ENCODE data around the gene PRKG1.

DNA sequence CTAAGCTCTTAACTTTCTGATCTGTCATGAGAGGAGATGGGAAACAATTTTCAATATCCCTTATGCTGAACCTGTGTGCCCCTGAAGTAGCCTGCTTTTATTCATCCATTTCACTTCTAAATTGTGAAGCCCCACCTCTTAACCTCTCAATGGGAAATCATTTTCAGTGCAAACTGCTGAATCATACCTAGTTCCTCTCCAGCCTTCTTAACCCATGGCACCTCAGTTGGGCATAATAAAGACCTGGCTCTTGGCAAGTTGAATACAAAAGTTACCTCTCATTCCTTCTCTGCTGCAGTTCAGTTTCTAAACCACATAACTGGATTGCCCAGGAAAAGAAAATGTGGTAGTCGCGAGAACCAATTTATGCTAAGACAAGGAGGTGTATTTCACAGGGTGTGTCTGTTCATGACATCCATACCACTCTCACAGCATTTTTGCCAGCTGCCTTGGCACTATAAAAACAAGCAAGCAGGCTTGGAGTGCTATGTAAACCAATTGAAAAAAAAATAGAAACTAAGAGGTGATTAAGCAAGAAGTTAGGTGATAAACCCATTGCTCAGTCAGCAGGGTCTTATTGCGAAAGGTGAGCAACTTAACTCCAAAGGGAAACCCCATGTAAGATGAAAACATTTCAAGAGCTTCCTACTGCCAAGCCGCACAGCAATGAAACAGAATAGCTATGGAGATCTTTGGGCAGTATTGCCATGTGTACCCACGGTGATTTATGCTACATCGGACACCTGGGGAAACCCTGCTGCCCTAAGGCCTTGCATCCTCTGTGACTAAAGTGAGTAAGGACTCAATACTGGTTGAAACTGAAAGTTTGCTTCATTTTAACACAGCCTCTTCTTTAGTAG is 1182.8 kb downstream of the PRKG1 start:
- TF ChIP-seq POLR2A (IDR thresholded peaks at IDR 0.05; ENCODE audit: low read depth, low read length) (no peak), POLR2AphosphoS5 (IDR thresholded peaks at IDR 0.05; ENCODE audit: low read depth, low read length) (no peak), TAF1 (IDR thresholded peaks at IDR 0.05; ENCODE audit: low read depth, low read length) (no peak), SPI1 (IDR thresholded peaks at IDR 0.05; ENCODE audit: low read depth, low read length) (no peak)

Data from GM12891 (cell line).